Adrenal gland (tissue), 12 donors: ENCODE data around the gene CATSPERB. TPM values are rescaled to one million over a fixed set of nuclear protein-coding genes. Genes with fewer than 3 reads are reported as not detected.
"Not testable (repeated sequence)": the region's sequence is repeated elsewhere in the genome, so short reads cannot be mapped to it uniquely, and the experiment has no call there.

Experiments used
- DNase-seq, 7 donors: peaks; one replicate each; pipeline ENCODE4 v3.0.0-alpha.2; 2019 to 2020
- H3K27ac ChIP-seq, 5 donors: fragments of 200-600 bp; sonication (generic) in 4 of 5; 1 replicate in 3 of 5; 2 replicates in 2 of 5; pipeline versions ENCODE4 v1.5.1 to v1.8.0; 2016 to 2020; ENCODE audit warnings: mild to moderate bottlenecking in 1 of 5
- H3K27me3 ChIP-seq: fragments of 200-600 bp; 2 replicates; pipeline ENCODE4 v1.8.0; 2021
- H3K36me3 ChIP-seq, 2 donors: fragments of 200-600 bp; replicated peaks in 1 of 2; 1 replicate in 1 of 2; 2 replicates in 1 of 2; pipeline versions ENCODE4 v1.5.1 to v1.8.0; 2018 to 2022
- H3K4me1 ChIP-seq, 2 donors: fragments of 200-600 bp; replicated peaks in 1 of 2; 1 replicate in 1 of 2; 2 replicates in 1 of 2; pipeline versions ENCODE4 v1.5.1 to v1.8.0; 2018 to 2021
- H3K4me3 ChIP-seq, 4 donors: fragments of 200-600 bp; sonication (generic) in 3 of 4; one replicate each; pipeline ENCODE4 v1.5.1; 2016 to 2018
- H3K9me3 ChIP-seq, 3 donors: fragments of 200-600 bp; sonication (generic) in 1 of 3; replicated peaks in 1 of 3; 1 replicate in 2 of 3; 2 replicates in 1 of 3; pipeline versions ENCODE4 v1.5.1 to v1.8.0; 2016 to 2021
- CTCF ChIP-seq, 6 experiments: fragments of 450-650 bp in 4 of 6; fragments of 200-600 bp in 2 of 6; sonication (generic) in 1 of 6; IDR thresholded peaks; 1 replicate in 5 of 6; 2 replicates in 1 of 6; pipeline versions ENCODE4 v1.5.1 to v1.8.0; 2016 to 2021; ENCODE audit warnings: antibody characterized with exemption in 6 of 6, mild to moderate bottlenecking in 2 of 6, moderate library complexity in 1 of 6
- POLR2A ChIP-seq, 2 donors: fragments of 450-650 bp; IDR thresholded peaks; one replicate each; pipeline ENCODE4 v1.6.1; 2017; ENCODE audit warnings: antibody characterized with exemption in 2 of 2, mild to moderate bottlenecking in 2 of 2, moderate library complexity in 1 of 2
- WGBS, 4 donors: extraction: QIAGEN DNeasy Blood & Tissue Kit in 2 of 4; methylation state at CpG; one replicate each; pipeline versions ENCODE4 v1.1.5 to v1.1.7; 2013 to 2017; 5-methylcytosine and 5-hydroxymethylcytosine counted together
- intact Hi-C, 2 donors: fragments of 100-400 bp; cut with DNase I; formaldehyde crosslinking; loops; one replicate each; pipeline versions ENCODE4 v1.14.1 to v1.15.0; 2022 to 2023
- polyA plus RNA-seq, 3 donors: library from polyadenylated mRNA; stranded (reverse); fragments of 200-250 nt in 2 of 3; fragments of 350-450 nt in 1 of 3; fragmentation: Illumina TruSeq in 1 of 3; extraction: RNeasy Lipid Tissue Mini Kit (QIAGEN cat#74804) in 1 of 3; gene quantifications; one replicate each; pipeline ENCODE4 v1.2.3, GENCODE V29; 2013 to 2014
- total RNA-seq, 9 donors: library from RNA; depleted of rRNA in 4 of 9; stranded (reverse); fragments of >200 nt in 4 of 9; fragments of 120-200 nt in 1 of 9; fragmentation: NEBNext Ultra II Directional in 1 of 9; extraction: Animal tissue kit (Norgen Biotek cat#: 25700) in 1 of 9; gene quantifications; one replicate each; pipeline versions ENCODE4 v1.1.0 to v1.2.4, GENCODE V29; 2013 to 2023
- donor health status: healthy with polysubstance abuse.
- donor health status: Bipolar disorder and iron deficiency.
- donor health status: DM: yes; HTN: yes; CAD: no.
- donor health status: DM: no; HTN: no; CAD: no.
- donor health status: DM: no; HTN: no; CAD: no.
- donor health status: DM: yes; HTN: yes; CAD: no.

CATSPERB gene
- total and polyA plus RNA-seq, 12 donors: 0.11 to 3.2 (median 0.70) TPM; not detected in 2

DNA sequence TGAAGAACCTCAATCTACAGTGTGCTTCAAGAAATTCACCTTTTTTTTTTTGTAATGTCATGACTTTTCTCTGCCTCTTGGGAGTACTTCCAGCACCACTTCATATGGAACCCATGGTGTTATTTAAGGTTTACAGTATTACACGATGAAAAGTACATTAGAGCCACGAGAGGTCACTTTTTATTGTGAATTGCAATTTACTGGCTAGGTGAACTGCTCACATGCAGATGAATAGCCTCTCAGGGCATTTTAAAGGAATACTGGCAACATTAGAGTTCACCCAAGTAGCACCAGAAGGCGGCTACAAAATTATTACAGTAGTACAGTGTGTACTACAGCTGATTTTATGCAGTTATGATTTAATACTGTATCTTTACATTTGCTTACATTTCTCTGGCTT, 122.7 kb downstream of the CATSPERB start:
- H3K4me1 ChIP-seq: no peaks in the 10 kb centered on the region

GRCh38 chr14:91607322-91608047, 124.4 kb downstream of the CATSPERB start:
- WGBS, 4 donors: 55 to 68% (median 63%) methylated on average over 9 of the region's 9 CpGs
- TF ChIP-seq CTCF (IDR thresholded peaks at IDR 0.05): no peak
- TF ChIP-seq POLR2A (IDR thresholded peaks at IDR 0.05): no peak
- Histone ChIP-seq H3K9me3 (no peaks in the 10 kb centered on the region), H3K27me3 (no peaks in the 10 kb centered on the region), H3K36me3 (no peaks in the 10 kb centered on the region), H3K4me1 (no peaks in the 10 kb centered on the region), H3K4me3 (no peak overlapping the region), H3K27ac (no peak overlapping the region)
- DNase-seq: no peak
- intact Hi-C loops: no loop called here

More for the DNA sequence above, 122.7 kb downstream of the CATSPERB start:
- Histone ChIP-seq H3K4me3 (no peak overlapping the region), H3K27me3 (no peaks in the 10 kb centered on the region), H3K36me3 (no peaks in the 10 kb centered on the region), H3K27ac (no peak overlapping the region), H3K9me3 (no peaks in the 10 kb centered on the region)
- intact Hi-C loops: no loop called here
- DNase-seq: no peak
- TF ChIP-seq CTCF (IDR thresholded peaks at IDR 0.05) (no peak), POLR2A (IDR thresholded peaks at IDR 0.05) (no peak)
- WGBS, 4 donors: 65 to 79% (median 72%) methylated on average over 3 of the region's 3 CpGs

GRCh38 chr14:91606851-91607250, 125.0 kb downstream of the CATSPERB start:
- Histone ChIP-seq H3K27me3 (no peaks in the 10 kb centered on the region), H3K4me3 (no peak overlapping the region), H3K4me1 (no peaks in the 10 kb centered on the region), H3K36me3 (no peaks in the 10 kb centered on the region), H3K9me3 (no peaks in the 10 kb centered on the region), H3K27ac (no peak overlapping the region)
- WGBS, 4 donors: 52 to 68% (median 59%) methylated on average over 3 of the region's 3 CpGs
- TF ChIP-seq POLR2A (IDR thresholded peaks at IDR 0.05) (no peak), CTCF (IDR thresholded peaks at IDR 0.05) (no peak)
- DNase-seq: no peak
- intact Hi-C loops: no loop called here

GRCh38 chr14:91604611-91605010, 127.3 kb downstream of the CATSPERB start:
- H3K9me3 ChIP-seq, H3K4me1 ChIP-seq, H3K36me3 ChIP-seq, H3K27me3 ChIP-seq, DNase-seq, H3K4me3 ChIP-seq, H3K27ac ChIP-seq, intact Hi-C loops: not testable (repeated sequence)
- WGBS, 4 donors: 78 to 100% (median 84%) methylated on average over 1 of the region's 1 CpG

DNA sequence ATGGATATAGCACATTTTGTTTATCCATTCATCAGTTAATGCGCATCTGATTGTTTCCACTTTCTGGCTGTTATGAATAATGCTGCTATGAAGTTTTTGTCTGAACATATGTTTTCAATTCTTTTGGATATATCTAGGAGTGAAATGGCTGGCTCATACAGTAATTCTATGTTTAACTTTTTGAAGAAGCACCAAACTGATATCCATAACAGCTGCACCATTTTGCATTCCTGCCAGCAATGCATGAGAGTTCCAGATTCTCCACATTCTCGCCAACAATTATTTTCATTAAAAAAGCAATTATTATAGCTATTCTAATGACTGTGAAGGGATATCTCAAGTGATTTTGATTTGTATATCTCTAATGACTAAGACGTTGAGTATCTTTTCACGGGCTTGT, 131.9 kb downstream of the CATSPERB start:
- no peaks in the 10 kb centered on the region for H3K27me3 ChIP-seq
- WGBS, 4 donors: 70 to 83% (median 71%) methylated on average over 4 of the region's 4 CpGs
- H3K27ac ChIP-seq: no peak overlapping the region
- intact Hi-C loops: no loop called here
- H3K4me3 ChIP-seq: no peak overlapping the region
- no peak for TF ChIP-seq CTCF (IDR thresholded peaks at IDR 0.05)
- no peak for TF ChIP-seq POLR2A (IDR thresholded peaks at IDR 0.05)
- no peaks in the 10 kb centered on the region for H3K9me3 ChIP-seq
- H3K4me1 ChIP-seq: no peaks in the 10 kb centered on the region
- no peaks in the 10 kb centered on the region for H3K36me3 ChIP-seq
- no peak for DNase-seq
